ENCODE measurements around the gene HCLS1. TPM values are rescaled to one million over a fixed set of nuclear protein-coding genes. Genes with fewer than 3 reads are reported as not detected.

The HCLS1 gene
- total RNA-seq, 1 experiment from 2014 or later, result not detected

Other genes with a start within 250 kb of the HCLS1 start
- gene POLQ, start 114.9 kb downstream of the HCLS1 start, total RNA-seq (2014; rRNA removed; shearing (Covaris generic); ENCODE audit: low replicate concordance), result 4.2 and 7.4 TPM in 2 replicates
- not detected in 2 replicates for gene ARGFX, start 93.0 kb downstream of the HCLS1 start, total RNA-seq (2014; rRNA removed; shearing (Covaris generic); ENCODE audit: low replicate concordance)
- not detected in 2 replicates for gene FBXO40, start 67.5 kb downstream of the HCLS1 start, total RNA-seq (2014; rRNA removed; shearing (Covaris generic); ENCODE audit: low replicate concordance)
- 9.7 and 19.3 TPM in 2 replicates for gene GOLGB1, start 88.8 kb upstream of the HCLS1 start, total RNA-seq (2014; rRNA removed; shearing (Covaris generic); ENCODE audit: low replicate concordance)
- 6.1 and 17.9 TPM in 2 replicates for gene IQCB1, start 174.2 kb upstream of the HCLS1 start, total RNA-seq (2014; rRNA removed; shearing (Covaris generic); ENCODE audit: low replicate concordance)
- gene EAF2, start 174.3 kb upstream of the HCLS1 start, total RNA-seq (2014; rRNA removed; shearing (Covaris generic); ENCODE audit: low replicate concordance), result 0.66 TPM in 1 of 2 replicates, not detected in the other
- not detected in 2 replicates for gene SLC15A2, start 233.5 kb upstream of the HCLS1 start, total RNA-seq (2014; rRNA removed; shearing (Covaris generic); ENCODE audit: low replicate concordance)

Data from MG63 (cell line).